A204.1 (cell line): ENCODE measurements around the gene CEACAM16.
"Not testable (repeated sequence)": the region's sequence is repeated elsewhere in the genome, so short reads cannot be mapped to it uniquely, and the experiment has no call there.

ENCODE experiments used
- FAIRE-seq: peaks from 2 replicates; lab custom pipeline; 2012; peaks lifted over from hg19 to GRCh38; lab: Jason Lieb, UNC

CEACAM16 gene, protein sequence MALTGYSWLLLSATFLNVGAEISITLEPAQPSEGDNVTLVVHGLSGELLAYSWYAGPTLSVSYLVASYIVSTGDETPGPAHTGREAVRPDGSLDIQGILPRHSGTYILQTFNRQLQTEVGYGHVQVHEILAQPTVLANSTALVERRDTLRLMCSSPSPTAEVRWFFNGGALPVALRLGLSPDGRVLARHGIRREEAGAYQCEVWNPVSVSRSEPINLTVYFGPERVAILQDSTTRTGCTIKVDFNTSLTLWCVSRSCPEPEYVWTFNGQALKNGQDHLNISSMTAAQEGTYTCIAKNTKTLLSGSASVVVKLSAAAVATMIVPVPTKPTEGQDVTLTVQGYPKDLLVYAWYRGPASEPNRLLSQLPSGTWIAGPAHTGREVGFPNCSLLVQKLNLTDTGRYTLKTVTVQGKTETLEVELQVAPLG

DNA sequence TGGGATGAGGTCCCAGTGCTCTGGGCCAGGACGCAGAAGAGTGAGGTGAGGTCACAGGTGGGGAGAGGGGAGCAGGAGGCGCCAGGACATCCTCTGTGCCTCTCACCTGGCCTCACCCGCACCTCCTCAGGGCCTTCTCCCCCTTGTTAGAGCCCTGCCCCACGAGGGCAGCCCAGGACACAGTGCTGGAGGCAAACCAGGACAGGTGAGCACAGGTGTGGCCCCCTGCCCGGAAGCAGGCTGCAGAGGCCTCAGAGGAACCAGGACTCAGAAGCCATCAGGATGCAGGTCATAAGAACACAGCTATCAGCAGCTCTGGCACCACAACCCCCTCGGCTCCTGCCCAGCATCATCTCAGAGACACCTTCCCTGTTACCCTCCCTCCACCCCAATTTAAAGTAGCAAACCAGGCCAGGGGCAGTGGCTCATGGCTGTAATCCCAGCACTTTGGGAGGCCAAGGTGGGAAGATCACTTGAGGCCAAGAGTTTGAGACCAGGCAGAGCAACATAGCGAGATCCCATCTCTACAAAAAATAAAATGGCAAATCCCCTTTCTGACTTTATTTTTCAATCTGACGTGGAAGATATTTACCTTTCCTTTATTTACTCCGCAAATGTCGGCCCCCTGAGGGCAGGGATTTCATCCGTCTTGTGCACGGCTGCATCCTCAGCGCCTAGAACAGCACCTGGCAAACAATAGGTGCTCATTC, at the start of gene CEACAM16:
Gene CEACAM16, plus strand, starts transcription at position 660 of the 710 bp plus-strand sequence. CDS start 2,306 bp downstream, outside the sequence.
- no peak for FAIRE-seq

DNA sequence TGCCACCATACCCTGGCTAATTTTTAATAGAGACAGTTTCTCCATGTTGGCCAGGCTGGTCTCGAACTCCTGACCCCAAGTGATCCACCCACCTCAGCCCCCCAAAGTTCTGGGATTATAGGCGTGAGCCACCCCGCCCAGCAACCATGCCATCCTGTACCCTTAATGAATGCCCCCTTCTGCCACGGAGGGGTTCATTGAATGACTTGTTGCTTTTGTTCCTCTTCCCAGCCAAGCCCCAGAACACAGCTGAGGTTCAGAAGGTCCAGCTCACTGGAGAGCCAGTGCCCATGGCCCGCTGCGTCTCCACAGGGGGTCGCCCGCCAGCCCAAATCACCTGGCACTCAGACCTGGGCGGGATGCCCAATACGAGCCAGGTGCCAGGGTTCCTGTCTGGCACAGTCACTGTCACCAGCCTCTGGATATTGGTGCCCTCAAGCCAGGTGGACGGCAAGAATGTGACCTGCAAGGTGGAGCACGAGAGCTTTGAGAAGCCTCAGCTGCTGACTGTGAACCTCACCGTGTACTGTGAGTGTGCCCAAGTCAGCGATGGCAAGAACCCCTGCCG, 49.3 kb upstream of the CEACAM16 start:
- FAIRE-seq, result no peak

DNA sequence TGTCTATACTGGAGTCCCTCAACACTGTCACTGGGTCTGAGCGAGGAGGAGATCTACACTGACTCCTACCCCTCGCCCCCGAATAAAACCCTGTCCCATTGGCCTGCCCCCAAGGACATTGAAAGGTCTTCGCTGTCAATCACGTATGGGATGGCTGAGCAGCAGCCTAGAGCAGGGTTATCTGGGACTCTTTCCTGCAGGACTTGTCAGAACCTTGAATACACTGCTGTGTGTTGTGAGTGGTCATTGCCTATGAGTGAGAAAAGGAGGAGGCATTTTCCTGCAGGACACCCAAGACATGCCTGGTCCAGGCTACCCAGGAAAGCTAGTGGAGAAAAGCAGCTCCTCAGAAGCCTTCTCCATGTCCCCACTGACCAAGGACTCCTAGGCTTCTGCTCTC, 45.6 kb upstream of the CEACAM16 start:
- FAIRE-seq, result no peak

DNA sequence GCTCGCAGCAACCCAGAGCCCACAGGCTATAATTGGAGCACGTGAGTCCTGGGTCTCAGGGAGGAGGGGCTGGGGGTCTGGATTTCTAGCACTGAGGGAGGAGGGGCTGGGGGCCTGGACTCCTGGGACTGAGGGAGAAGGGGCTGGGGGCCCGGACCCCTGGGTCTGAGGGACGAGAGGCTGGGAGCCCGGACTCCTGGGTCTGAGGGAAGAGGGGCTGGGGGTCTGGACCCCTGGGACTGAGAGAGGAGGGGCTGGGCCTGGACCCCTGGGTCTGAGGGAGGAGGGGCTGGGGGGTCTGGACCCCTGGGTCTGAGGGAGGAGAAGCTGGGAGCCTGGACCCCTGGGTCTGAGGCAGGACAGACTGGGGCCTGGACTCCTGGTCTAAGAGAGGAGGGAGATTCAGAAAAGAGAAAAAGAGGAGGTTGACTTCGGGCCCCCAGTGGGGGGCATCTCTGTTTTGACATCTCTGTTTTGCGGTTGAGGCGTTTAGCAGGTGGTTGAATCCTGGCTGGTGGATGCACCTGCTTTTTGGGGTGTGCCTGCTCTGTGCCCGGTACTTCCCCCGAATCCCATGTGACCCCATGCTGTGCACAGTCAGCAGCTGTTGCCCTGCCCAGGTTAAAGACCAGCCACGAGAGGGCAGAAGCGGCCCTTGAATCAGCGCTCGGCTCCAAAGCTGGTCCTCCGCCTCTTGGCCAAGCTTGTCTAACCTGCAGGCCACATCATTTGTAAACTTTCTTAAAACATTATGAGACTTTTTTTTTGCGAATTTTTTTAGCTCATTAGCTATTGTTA, 44.8 kb upstream of the CEACAM16 start:
- no peak for FAIRE-seq

DNA sequence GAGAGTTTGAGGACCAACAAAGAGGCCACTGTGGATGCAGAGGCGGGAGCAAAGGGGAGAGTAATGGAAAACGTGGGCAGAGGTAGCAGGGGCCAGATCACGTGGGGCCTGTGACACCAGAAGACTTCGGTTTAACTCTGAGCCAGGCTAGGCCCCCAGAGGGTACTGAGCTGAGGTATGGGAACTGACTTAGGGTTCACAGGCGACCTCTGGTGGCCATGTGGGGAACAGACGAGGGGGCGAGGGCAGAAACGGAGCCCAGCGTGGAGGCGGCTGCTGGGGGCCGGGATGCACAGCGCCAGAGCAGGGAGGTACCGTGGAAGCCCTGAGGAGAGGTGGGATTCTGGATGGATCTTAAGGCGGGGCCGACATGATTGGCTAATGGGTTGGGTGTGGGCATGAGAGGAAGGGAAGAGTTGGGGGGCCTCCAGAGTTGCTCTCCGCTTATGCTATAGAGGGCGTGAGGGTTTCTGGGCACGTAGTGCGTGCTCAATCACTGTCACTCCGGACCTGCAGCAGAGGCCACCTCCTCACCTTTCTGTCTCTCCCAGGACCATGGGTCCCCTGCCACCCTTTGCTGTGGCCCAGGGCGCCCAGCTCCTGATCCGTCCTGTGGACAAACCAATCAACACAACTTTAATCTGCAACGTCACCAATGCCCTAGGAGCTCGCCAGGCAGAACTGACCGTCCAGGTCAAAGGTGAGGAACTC, 41.6 kb upstream of the CEACAM16 start:
- no peak for FAIRE-seq

DNA sequence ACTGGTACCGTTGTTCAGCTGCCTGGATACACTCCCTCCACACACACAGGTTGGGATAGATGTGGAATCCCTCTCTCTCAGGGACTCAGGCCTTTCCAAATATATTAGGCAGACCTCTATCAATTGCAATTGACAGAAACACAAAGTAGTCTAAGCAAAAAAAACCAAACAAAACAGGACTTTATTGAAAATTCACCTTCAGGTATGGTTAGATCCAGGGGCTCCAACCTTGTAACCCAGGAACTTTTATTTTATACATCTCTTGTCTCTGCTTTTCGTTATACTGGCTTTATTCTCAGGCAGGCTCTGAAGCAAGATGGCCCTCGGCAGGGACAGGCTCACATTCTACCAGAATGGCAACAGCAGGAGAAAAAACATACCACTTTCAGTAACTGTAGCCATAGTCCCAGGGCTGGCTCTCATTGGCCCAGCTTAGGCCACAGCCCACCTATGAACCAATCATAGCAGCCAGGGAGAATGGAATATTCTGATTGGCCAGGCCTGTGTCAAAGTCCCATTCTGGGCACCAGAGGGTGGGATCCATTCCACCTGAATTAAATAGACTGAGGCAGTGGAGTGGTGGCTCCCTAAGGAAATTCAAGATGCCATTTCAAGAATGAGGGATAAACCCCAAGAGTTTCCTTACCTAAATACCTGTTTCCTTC, 40.8 kb upstream of the CEACAM16 start:
- FAIRE-seq, result no peak

DNA sequence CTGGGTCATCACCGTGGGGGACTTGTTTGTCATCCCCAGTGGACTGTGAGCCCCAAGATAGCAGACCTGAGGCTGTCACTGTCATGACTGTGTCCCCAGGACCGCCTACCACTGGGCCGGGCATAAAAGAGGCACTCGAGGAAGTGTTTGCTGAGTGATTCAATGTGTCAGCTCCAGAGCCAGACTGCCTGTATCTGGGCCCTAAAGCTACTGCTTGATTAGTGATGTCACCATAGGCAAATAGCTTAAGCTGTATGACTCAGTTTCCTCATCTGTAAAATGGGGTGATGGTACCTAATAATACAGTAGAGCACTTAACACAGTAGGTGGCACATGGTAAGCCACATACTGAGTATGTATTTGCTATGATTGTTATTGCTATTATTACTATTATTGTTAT, 38.9 kb upstream of the CEACAM16 start:
- FAIRE-seq, result no peak

DNA sequence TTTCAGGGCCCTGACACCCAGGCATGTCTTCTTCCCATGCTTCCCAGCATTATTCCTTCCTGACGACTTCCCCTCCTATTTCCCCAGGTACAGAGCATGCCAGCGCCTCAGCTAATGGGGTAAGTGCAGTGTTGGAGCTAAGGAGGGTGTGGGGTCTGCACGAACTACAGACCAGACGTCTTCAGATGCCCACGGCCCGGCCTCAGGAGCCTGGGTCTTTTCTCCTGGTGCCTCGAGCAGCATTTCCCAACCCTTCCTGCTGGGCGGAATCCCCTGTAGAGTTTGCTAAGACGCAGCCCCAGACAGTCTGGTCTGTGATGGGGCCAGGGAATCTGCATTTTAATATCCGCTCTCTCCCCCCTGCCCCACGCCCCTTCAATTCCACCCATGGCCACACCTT, 37.7 kb upstream of the CEACAM16 start:
- FAIRE-seq, result no peak

DNA sequence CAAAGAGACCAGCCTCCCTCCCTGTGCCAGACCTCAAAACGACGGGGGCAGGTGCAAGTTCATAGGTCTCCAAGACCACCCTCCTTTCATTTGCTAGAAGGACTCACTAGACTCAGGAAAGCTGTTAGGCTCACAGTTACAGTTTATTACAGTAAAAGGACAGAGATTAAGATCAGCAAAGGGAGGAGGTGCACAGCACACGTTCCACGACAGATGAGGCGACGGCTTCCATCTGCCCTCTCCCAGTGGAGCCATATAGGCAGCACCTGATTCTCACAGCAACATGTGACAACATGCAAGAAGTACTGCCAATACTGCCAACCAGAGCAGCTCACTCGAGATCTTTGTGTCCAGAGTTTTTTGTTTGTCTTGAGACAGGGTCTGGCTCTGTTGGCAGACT, 37.0 kb upstream of the CEACAM16 start:
- no peak for FAIRE-seq

DNA sequence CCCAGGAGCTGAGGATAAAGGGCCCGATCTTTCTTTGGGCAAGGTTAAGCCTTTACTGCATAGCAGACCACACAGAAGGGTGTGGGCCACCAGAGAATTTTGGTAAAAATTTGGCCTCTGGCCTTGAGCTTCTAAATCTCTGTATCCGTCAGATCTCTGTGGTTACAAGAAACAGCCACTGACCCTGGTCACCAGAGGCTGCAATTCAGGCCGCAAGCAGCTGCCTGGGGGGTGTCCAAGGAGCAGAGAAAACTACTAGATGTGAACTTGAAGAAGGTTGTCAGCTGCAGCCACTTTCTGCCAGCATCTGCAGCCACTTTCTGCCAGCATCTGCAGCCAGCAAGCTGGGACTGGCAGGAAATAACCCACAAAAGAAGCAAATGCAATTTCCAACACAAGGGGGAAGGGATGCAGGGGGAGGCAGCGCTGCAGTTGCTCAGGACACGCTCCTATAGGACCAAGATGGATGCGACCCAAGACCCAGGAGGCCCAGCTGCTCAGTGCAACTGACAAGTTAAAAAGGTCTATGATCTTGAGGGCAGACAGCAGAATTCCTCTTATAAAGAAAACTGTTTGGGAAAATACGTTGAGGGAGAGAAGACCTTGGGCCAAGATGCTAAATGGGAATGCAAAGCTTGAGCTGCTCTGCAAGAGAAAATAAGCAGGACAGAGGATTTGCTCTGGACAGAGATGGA, 36.1 kb upstream of the CEACAM16 start:
- FAIRE-seq, result no peak

DNA sequence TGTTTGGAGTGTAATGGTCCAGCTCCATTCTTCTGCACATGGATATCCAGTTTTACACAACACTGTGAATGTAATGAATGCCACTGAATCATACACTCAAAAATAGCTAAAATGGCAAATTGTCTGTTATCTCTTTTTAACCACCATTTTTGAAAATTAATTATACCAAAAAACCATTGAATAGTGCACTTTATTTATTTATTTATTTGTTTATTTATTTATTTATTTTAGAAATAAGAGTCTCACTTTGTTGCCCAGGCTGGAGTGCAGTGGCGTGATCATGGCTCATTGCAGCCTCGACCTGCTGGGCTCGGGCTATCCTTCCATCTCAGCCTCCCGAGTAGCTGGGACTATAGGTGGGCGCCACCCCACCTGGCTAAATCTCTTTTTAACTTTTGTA, 35.0 kb upstream of the CEACAM16 start:
- FAIRE-seq, result no peak

DNA sequence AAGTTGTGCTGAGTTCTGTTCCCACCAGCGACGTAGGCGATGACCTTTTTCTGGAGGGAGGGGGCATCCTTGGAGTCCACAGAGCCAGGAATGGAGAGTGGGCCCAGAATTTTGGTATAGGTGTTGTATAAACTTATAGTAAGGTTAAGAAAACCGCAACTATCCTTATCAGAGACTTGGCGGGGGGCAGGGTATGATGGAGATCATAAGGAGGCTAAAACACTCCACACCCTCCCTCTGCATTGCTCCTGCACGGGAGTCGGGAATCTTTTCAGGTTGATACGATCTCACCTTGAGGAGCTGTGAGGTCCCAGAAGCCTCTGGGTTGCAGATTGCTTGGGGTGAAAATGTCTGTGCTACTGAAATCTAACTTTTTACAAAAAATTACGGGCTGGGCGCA, 34.0 kb upstream of the CEACAM16 start:
- FAIRE-seq, result no peak

DNA sequence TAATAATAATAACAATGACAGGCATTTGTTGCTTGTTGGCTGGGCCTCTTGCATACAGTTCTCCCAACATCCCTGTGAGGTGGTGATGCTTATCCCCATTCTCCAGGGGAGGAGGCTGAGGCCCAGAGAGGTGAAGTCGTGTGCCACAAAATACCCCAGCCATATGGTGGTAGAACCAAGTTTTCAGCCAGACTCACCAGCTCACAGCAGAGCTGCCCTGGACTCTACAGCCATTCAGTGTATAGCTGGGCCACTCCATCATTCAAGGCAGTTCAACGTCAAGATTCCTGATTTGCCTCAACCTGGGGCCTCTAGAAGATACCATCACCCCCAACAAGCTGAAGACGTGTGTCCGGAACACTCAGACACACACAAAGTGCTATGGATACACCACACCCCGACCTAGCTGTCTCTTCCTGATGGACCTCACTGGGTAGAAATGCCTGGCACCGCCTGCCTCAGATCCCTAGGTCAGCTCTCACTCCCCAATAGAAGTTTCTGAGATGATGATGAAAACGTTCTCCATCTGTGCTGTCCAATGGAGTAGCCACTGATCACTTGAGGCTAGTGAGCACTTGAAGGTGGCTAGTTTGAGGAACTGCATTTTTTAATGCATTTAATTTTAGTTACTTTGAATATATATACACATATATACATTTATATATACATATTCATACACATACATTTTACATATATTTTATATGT, 31.9 kb upstream of the CEACAM16 start:
- no peak for FAIRE-seq

DNA sequence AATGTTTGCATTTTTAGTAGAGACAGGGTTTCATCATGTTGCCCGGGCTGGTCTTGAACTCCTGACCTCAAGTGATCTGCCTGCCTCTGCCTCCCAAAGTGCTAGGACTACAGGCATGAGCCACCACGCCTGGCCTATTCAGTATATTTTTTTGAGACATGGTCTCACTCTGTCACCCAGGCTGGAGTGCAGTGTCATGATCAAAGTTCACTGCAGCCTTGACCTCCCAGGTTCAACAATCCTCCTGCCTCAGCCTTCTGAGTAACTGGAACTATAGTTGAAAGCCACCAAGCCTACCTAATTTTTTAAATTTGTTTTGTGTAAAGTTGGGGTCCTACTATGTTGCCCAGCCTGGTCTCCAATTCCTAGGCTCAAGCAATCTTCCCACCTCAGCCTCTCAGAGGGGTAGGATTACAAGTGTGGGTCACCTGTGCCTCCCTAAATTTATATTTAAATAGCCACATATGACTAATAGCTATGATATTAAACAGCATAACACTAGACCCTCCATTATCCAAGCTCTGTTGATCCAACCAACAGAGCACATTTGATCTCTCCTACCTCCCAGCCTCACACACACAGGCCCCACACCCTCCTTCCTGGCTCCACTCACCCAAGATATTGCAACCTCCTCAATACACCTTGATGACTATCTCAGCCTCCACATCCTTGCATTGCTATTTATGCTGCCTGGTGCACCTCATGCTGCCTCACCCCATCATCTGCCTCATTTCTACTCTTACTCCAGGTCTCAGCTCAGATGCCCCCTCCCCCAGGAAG, 29.8 kb upstream of the CEACAM16 start:
- FAIRE-seq, result no peak

DNA sequence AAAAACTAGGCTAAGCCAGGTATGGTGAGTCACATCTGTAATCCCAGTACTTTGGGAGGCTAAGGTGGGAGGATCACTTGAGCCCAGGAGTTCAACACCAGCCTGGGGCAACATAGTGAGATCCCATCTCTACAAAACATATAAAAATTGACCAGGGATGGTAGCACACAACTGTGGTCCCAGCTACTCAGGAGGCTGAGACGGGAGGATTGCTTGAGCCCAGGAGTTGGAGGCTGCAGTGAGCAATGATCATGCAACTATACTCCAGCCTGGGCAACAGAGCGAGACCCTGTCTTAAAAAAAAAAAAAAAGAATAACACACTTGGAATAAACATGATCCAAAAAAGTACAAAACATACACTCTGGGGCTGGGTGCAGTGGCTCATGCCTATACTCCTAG, 28.9 kb upstream of the CEACAM16 start:
- FAIRE-seq, result not testable (repeated sequence)

DNA sequence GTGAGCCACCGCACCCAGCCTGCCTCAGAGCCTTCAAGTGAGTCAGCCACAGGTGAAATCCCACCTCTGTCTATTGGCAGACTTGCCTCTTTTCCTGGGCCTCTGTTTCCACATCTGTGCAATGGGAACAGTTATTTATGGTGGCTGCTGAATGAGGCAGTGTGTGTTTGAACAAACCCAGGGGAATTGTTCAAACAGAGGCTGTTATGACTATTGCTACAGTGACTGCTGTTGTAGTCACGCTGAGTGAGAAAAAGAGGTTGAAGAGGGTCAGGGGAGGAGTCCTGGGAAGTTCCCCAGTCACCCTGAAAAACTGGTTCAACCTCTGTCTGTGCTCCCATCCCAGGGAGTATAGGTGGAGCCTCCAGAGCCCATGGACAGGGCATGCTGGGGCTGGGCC, 27.6 kb upstream of the CEACAM16 start, which contains the start of gene CEACAM19:
Gene CEACAM19, plus strand, starts transcription at position 83 of the 400 bp plus-strand sequence. CDS start 450 bp downstream, outside the sequence.
- FAIRE-seq, result no peak

DNA sequence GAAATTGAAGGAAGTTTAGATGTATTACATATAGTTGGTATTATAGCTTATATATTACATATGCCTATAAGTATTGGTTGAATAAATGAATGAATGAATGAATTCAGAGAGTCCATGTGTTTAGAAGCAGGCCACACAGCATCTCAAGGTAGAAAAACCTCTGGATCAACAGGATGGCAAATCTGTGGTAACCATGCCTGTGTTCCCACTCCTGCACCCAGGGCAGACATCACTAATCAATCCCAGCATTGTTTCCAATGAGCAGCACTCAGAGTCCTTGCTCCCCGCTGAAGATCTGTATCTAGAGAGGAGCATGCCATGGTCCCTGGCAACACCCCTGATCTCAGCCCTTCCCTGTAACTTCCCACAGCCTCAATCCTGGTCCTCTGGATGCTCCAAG, 26.7 kb upstream of the CEACAM16 start:
- no peak for FAIRE-seq

DNA sequence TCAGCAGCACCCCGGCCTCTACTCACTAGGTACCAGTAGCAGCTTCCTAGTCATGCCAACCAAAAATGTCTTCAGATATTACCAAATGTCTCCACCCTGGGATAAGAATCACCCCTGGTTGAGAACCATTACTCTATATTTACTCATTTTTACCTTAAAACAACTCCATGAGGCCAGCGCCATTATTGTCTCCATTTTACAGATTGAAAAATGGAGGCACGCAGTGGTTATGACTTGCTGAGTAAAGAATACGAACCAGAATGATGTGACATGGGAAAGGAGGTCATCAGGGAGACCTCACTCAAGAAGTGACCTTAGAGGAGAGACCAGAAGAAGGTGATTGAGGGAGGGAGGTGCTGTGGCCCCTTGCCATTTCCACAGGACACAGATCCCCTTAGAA, 25.4 kb upstream of the CEACAM16 start:
- FAIRE-seq, result no peak

DNA sequence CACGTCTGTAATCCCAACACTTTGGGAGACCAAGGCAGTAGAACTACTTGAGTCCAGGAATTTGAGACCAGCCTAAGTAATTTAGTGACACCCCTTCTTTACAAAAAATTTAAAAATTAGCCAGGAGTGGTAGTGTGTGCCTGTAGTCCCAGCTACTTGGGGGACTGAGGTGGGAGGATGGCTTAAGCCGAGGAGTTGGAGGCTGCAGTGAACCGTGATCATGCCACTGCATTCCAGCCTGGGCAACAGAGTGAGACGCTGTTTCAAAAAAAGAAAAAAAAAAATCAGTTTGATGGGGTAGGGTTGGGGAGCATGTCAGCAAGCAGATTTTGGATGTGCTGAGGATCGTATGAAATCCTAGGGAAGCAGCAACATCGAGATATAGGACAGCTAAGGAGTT, 23.4 kb upstream of the CEACAM16 start:
- FAIRE-seq, result no peak
